ENCODE data around the gene NOCT.
"Not testable (repeated sequence)": the region's sequence is repeated elsewhere in the genome, so short reads cannot be mapped to it uniquely, and the experiment has no call there.

Gene NOCT

DNA sequence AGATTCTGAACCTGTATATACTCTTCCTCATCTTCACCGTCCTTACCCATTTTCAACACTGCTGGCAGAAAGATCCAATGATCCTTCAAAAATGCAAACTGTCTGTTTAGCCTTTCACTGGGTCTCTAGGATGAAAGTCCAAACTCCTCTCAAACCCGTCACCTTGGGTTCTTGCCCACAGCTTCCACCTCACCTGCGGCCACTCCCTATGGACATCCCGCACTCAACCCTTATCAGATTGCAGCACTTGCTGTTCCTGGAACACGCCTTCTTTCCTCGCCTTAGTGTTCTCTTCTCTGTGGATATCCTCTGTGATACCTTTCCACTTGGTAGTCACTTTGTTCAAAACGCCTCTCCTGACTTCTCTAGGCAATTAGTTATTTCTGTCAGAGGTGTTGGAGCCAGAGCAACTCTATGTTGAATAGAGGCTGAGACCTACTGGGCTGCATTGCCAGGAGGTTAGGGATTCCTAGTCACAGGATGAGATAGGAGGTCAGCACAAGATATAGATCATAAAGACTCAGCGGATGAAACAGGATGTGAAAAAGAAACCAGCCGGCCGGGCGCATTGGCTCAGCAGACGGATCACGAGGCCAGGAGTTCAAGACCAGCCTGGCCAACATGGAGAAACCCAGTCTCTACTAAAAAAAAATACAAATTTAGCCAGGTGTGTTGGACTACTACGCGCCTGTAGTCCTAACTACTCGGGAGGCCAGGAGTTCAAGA is 4.2 kb upstream of the NOCT start:
- FAIRE-seq = no peak

GRCh38 chr4:139014371-139015268 is 961 bp upstream of the NOCT start:
- FAIRE-seq = peak; percentile 93

GRCh38 chr4:139015948-139016471 is 429 bp downstream of the NOCT start:
- no peak for FAIRE-seq

DNA sequence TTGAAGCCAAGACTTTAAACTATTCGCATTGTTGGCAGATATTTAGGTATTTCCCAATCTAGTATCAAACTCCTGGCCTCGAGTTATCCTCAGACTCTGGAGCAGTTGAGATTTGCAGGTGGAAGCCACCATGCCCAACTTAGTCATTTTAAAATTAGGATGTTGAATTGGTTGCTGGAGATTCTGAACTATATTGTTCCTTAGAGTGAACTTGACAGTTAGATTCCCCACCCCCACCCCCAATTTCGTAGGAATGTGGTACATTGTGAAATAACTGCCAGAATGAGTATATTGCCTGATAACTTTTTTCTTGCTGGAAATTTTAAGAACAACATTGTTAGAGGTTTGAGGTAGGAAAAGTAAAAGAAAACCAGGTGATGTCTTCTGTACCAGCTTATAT is 2.3 kb downstream of the NOCT start:
- FAIRE-seq = no peak

DNA sequence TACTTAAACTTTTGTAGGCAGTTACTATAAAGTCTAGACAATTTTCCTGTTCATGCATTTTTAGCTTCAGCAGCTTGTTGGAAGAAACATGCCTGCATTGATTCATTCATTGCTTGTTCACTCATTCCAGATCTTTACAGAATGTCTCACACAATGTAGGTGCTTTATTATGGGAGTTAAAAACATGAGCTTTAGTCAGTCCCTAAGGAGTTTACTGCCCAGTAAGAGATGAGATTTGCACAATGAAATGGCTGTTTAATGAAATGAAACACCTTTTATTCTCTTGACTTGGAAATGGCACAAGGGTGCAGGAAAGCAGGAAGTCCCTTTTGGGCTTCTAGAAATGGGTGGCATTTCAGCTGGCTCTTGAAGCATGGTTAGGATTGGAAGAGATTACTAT is 2.9 kb downstream of the NOCT start:
- FAIRE-seq = no peak

- no peak for FAIRE-seq
Observed at GRCh38 chr4:139018971-139019758, 3.6 kb downstream of the NOCT start.

- no peak for FAIRE-seq
Observed at GRCh38 chr4:139020384-139020783, 4.8 kb downstream of the NOCT start.

GRCh38 chr4:139021071-139021470 is 5.5 kb downstream of the NOCT start:
- not testable (repeated sequence) for FAIRE-seq

DNA sequence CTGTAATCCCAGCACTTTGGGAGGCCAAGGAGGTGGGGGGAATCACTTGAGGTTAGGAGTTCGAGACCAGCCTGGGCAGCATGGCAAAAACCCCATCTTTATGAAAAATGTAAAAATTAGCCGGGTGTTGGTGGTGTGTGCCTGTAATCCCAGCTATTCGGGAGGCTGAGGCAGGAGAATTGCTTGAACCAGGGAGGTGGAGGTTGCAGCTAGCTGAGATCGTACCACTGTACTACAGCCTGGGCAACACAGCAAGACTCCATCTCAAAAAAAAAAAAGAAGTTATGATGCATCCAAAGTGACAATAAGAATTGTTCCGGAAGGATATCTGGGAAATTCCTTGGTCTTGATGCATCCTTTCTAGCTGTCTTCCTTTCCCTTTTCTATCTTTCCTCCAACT is 7.3 kb downstream of the NOCT start:
- no peak for FAIRE-seq

DNA sequence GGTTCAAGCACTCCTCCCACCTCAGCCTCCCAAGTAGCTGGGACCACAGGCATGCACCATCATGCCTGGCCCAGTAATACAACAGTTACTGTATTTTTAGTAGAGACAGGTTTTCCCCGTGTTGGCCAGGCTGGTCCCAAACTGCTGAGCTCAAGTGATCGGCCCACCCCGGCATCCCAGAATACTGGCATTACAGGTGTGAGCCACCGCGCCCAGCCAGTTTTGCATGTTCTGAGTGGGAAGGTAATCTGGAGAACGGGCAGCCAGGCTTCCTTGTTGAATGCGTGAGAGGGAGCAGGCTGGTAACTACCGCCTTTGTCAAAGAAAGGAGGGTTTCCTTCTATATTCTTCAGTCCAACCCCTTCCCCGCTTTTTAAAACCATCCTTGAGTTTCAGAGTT is 9.1 kb downstream of the NOCT start:
- FAIRE-seq = no peak

DNA sequence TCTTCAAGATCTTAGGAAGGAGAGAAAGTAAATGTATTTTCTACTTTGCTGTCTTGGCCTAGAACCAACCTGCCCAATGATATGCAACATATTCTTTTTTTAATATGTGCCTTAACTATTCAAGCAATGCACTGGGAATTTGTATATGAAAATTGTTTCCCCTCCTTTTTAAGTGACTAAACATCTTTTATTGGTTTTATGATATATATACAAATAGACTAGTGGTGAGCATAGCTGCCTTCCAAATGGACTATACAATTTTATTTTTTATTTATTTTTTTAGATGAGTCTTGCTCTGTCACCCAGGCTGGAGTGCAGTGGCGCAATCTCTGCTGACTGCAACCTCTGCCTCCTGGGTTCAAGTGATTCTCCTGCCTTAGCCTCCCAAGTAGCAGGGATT is 10.3 kb downstream of the NOCT start:
- no peak for FAIRE-seq

GRCh38 chr4:139027776-139028175 is 12.2 kb downstream of the NOCT start:
- no peak for FAIRE-seq

DNA sequence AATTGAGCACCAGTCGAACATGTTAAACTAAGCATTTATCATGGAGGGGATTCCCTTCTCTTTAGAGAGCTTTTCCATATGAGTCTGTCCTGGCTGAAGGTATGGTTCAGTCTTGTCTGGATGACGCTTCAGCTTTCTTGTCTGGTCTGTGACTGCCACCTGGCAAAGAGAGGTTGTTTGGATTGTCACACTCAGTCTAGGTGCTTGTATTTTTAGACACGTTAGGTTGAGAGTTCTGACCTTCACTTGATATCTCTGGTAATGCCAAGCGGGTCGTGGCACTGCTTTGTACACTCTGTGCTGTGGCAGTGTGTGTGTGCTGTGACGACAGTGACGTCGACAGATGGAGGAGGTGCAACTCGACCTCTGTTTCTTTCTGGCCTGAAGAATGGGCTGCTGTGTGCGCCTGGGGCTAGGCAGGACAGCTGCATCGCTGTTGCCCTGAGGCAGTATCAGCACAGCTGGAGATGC is 12.6 kb downstream of the NOCT start:
- no peak for FAIRE-seq

DNA sequence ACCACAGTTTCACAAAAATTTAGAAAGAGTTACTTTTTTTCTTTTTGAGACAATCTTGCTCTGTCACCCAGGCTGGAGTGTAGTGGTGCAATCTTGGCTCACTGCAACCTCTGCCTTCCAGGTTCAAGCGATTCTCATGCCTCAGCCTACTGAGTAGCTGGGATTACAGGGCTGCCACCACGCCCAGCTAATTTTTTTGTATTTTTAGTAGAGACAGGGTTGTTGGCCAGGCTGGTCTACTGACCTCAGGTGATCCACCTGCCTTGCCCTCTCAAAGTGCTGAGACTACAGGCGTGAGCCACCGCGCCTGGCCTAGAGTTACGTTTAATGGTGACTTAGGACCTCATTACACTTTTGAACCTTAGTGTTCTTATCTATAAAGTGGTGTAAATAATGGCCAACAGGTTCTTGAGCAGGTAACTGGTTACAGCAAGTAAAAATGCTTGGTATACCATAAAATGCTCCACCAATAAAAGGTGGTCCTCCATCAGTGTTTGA is 14.3 kb downstream of the NOCT start:
- not testable (repeated sequence) for FAIRE-seq

- FAIRE-seq = peak; percentile 92
Observed at GRCh38 chr4:139030614-139031235, 15.1 kb downstream of the NOCT start.

- no peak for FAIRE-seq
Observed at GRCh38 chr4:139035650-139036049, 20.1 kb downstream of the NOCT start.

DNA sequence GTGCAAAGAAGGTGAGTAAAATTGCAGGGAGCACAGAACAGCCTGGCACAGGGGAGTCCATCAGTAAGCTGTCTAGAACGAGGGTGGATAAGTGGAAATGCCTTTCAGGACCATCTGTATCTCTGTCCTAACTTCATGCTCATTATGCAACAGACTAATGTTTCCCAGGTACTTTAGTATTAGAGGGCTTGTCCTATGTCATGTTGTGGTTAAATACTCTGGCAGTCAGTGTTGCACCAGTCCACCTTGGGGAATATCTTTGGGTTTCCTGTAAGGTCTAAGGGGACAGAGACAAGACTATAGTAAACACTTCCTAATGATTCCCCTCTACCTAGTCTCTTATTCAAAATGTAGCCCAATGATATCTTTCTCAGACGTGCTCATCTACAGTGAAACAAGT is 21.3 kb downstream of the NOCT start:
- FAIRE-seq = no peak

GRCh38 chr4:139038874-139039443 is 23.4 kb downstream of the NOCT start:
- FAIRE-seq = no peak

DNA sequence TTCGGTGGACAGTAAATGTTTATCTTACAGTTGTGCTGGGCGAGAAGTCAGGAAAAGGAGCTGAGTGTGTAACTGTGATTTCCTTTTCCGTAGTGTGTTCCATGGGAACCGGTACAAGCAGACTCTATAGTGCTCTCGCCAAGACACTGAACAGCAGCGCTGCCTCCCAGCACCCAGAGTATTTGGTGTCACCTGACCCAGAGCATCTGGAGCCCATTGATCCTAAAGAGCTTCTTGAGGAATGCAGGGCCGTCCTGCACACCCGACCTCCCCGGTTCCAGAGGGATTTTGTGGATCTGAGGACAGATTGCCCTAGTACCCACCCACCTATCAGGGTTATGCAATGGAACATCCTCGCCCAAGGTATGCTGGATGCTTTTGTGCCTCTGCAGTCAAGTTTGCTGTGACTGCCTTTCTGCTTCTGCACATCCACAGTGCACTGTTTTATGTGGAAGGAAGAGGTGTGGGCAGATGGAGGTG is 27.4 kb downstream of the NOCT start:
- FAIRE-seq = no peak

- no peak for FAIRE-seq
Observed at GRCh38 chr4:139044291-139044690, 28.7 kb downstream of the NOCT start.

- no peak for FAIRE-seq
Observed at GRCh38 chr4:139048026-139048425, 32.4 kb downstream of the NOCT start.

- no peak for FAIRE-seq
Observed at GRCh38 chr4:139050446-139050845, 34.9 kb downstream of the NOCT start.
